Neural progenitor cell (in vitro differentiated cells): Measurements from ENCODE around the gene PTPN23.

Source experiments
- CTCF ChIP-seq: fragments of 200-600 bp; sonication (generic); IDR thresholded peaks from 2 replicates; pipeline ENCODE4 v1.5.1; 2017; ENCODE audit warnings: antibody characterized with exemption, mild to moderate bottlenecking
- EZH2 ChIP-seq: fragments of 200-600 bp; sonication (generic); IDR thresholded peaks from 2 replicates; pipeline ENCODE4 v1.6.1; 2017; ENCODE audit warnings: antibody characterized with exemption, mild to moderate bottlenecking, moderate library complexity
- EZH2phosphoT487 ChIP-seq: fragments of 200-600 bp; sonication (generic); IDR thresholded peaks from 2 replicates; pipeline ENCODE4 v1.6.1; 2017; ENCODE audit warnings: antibody characterized with exemption

GRCh38 chr3:47343471-47343971, 37.3 kb upstream of the PTPN23 start:
- TF ChIP-seq CTCF (no peak), EZH2 (no peak), EZH2phosphoT487 (no peak)
